Activated T-cell treated with anti-CD3 and anti-CD28 coated beads, Interleukin-2, amount 50 U/mL, for 1 hour (primary cell): ENCODE data around the gene GPR4.
"Not testable (repeated sequence)": the region's sequence is repeated elsewhere in the genome, so short reads cannot be mapped to it uniquely, and the experiment has no call there.

Experiments used
- DNase-seq: peaks from one replicate; pipeline ENCODE4 v3.0.0-alpha.2; 2020

The GPR4 gene

GRCh38 chr19:45621976-45622503 is 20.0 kb upstream of the GPR4 start:
- no peak for DNase-seq

- no peak for DNase-seq
These were observed 19.4 kb upstream of the GPR4 start for GRCh38 chr19:45621389-45621788.

GRCh38 chr19:45616704-45617017 is 14.6 kb upstream of the GPR4 start:
- no peak for DNase-seq

- DNase-seq: peak; percentile 74
These were observed 14.0 kb upstream of the GPR4 start for GRCh38 chr19:45615795-45616703.

GRCh38 chr19:45615056-45615455 is 13.0 kb upstream of the GPR4 start:
- DNase-seq: not testable (repeated sequence)

- DNase-seq: no peak
These were observed 12.1 kb upstream of the GPR4 start for GRCh38 chr19:45613926-45614725.

- DNase-seq: no peak
These were observed 6.9 kb upstream of the GPR4 start for GRCh38 chr19:45608948-45609347.

GRCh38 chr19:45607071-45608029 is 5.3 kb upstream of the GPR4 start:
- peak; percentile 51 for DNase-seq

GRCh38 chr19:45601115-45601514 is 897 bp downstream of the GPR4 start:
- DNase-seq: no peak

GRCh38 chr19:45600340-45600885 is 1.6 kb downstream of the GPR4 start:
- no peak for DNase-seq

GRCh38 chr19:45599286-45599685 is 2.7 kb downstream of the GPR4 start:
- no peak for DNase-seq

GRCh38 chr19:45598267-45599001 is 3.6 kb downstream of the GPR4 start:
- no peak for DNase-seq

- no peak for DNase-seq
These were observed 4.4 kb downstream of the GPR4 start for GRCh38 chr19:45597425-45598111.

- DNase-seq: no peak
These were observed 6.2 kb downstream of the GPR4 start for GRCh38 chr19:45595814-45596213.

- DNase-seq: no peak
These were observed 8.5 kb downstream of the GPR4 start for GRCh38 chr19:45593520-45593919.

- DNase-seq: no peak
These were observed 9.6 kb downstream of the GPR4 start for GRCh38 chr19:45592366-45592765.

- no peak for DNase-seq
These were observed 10.4 kb downstream of the GPR4 start for GRCh38 chr19:45591638-45592005.

- peak; percentile 40 for DNase-seq
These were observed 10.9 kb downstream of the GPR4 start for GRCh38 chr19:45591004-45591637.

- no peak for DNase-seq
These were observed 11.6 kb downstream of the GPR4 start for GRCh38 chr19:45590300-45591003.

- no peak for DNase-seq
These were observed 12.2 kb downstream of the GPR4 start for GRCh38 chr19:45589768-45590167.
